ENCODE data around the gene GNAO1.

Gene GNAO1

GRCh38 chr16:56244612-56245011 is 53.3 kb downstream of the GNAO1 start:
- no peak overlapping the region for H3K4me3 Mint-ChIP-seq
- H3K36me3 Mint-ChIP-seq (ENCODE audit: low read depth): no peaks in the 10 kb centered on the region
- TF ChIP-seq CTCF (IDR thresholded peaks at IDR 0.05; ENCODE audit: unreplicated experiment in 3 of 3): no peak
- peaks cover 11% of the 10 kb centered on the region for H3K27me3 Mint-ChIP-seq (ENCODE audit: low read depth)
- H3K4me1 Mint-ChIP-seq: no peaks in the 10 kb centered on the region
- no peak overlapping the region for H3K27ac Mint-ChIP-seq
- H3K9me3 Mint-ChIP-seq: no peaks in the 10 kb centered on the region

- peaks cover 14% of the 10 kb centered on the region for H3K27me3 Mint-ChIP-seq (ENCODE audit: low read depth)
- no peaks in the 10 kb centered on the region for H3K4me1 Mint-ChIP-seq
- TF ChIP-seq CTCF (IDR thresholded peaks at IDR 0.05; ENCODE audit: unreplicated experiment in 3 of 3): no peak
- no peak overlapping the region for H3K4me3 Mint-ChIP-seq
- peak overlapping the region in 2 of 3 experiments; percentile 30 to 83 for H3K27ac Mint-ChIP-seq
- no peaks in the 10 kb centered on the region for H3K36me3 Mint-ChIP-seq (ENCODE audit: low read depth)
- no peaks in the 10 kb centered on the region for H3K9me3 Mint-ChIP-seq
Measured at GRCh38 chr16:56245197-56245596, 53.9 kb downstream of the GNAO1 start.

- peaks cover 14% of the 10 kb centered on the region for H3K27me3 Mint-ChIP-seq (ENCODE audit: low read depth)
- H3K9me3 Mint-ChIP-seq: no peaks in the 10 kb centered on the region
- no peak for TF ChIP-seq CTCF (IDR thresholded peaks at IDR 0.05; ENCODE audit: unreplicated experiment in 3 of 3)
- H3K4me1 Mint-ChIP-seq: no peaks in the 10 kb centered on the region
- no peaks in the 10 kb centered on the region for H3K36me3 Mint-ChIP-seq (ENCODE audit: low read depth)
- peak overlapping the region in 2 of 3 experiments; percentile 7 to 83 for H3K27ac Mint-ChIP-seq
- no peak overlapping the region for H3K4me3 Mint-ChIP-seq
Measured at GRCh38 chr16:56246051-56246817, 54.9 kb downstream of the GNAO1 start.

- Mint-ChIP-seq H3K9me3 (no peaks in the 10 kb centered on the region), H3K4me1 (no peaks in the 10 kb centered on the region), H3K36me3 (ENCODE audit: low read depth) (no peaks in the 10 kb centered on the region), H3K4me3 (no peak overlapping the region), H3K27ac (peak overlapping the region in 1 of 3 experiments; percentile 83), H3K27me3 (ENCODE audit: low read depth) (peaks cover 14% of the 10 kb centered on the region)
- TF ChIP-seq CTCF (IDR thresholded peaks at IDR 0.05; ENCODE audit: unreplicated experiment in 3 of 3): no peak
Measured at GRCh38 chr16:56247018-56247417, 55.7 kb downstream of the GNAO1 start.

- H3K9me3 Mint-ChIP-seq: no peaks in the 10 kb centered on the region
- H3K27me3 Mint-ChIP-seq (ENCODE audit: low read depth): peaks cover 14% of the 10 kb centered on the region
- H3K36me3 Mint-ChIP-seq (ENCODE audit: low read depth): no peaks in the 10 kb centered on the region
- H3K4me1 Mint-ChIP-seq: peaks cover 6% of the 10 kb centered on the region
- no peak overlapping the region for H3K27ac Mint-ChIP-seq
- no peak overlapping the region for H3K4me3 Mint-ChIP-seq
- TF ChIP-seq CTCF (IDR thresholded peaks at IDR 0.05; ENCODE audit: unreplicated experiment in 3 of 3): no peak
Measured at GRCh38 chr16:56247808-56248207, 56.5 kb downstream of the GNAO1 start.

- TF ChIP-seq CTCF (IDR thresholded peaks at IDR 0.05; ENCODE audit: unreplicated experiment in 3 of 3): no peak
- Mint-ChIP-seq H3K27me3 (ENCODE audit: low read depth) (peaks cover 10% of the 10 kb centered on the region), H3K4me3 (no peak overlapping the region), H3K9me3 (no peaks in the 10 kb centered on the region), H3K36me3 (ENCODE audit: low read depth) (peaks cover 3% of the 10 kb centered on the region), H3K27ac (peak overlapping the region in 1 of 3 experiments; percentile 20), H3K4me1 (peaks cover 33% of the 10 kb centered on the region)
Measured at GRCh38 chr16:56252835-56253234, 61.5 kb downstream of the GNAO1 start.
